HG02642 (cell line): ENCODE results near the gene ERI3.

Source experiments
- ATAC-seq: cut with Tn5 transposase; IDR thresholded peaks from one replicate; pipeline ENCODE4 v1.9.1; 2021; ENCODE audit warnings: mild to moderate bottlenecking; ENCODE audit not compliant: unreplicated experiment, poor library complexity

ERI3 gene

DNA sequence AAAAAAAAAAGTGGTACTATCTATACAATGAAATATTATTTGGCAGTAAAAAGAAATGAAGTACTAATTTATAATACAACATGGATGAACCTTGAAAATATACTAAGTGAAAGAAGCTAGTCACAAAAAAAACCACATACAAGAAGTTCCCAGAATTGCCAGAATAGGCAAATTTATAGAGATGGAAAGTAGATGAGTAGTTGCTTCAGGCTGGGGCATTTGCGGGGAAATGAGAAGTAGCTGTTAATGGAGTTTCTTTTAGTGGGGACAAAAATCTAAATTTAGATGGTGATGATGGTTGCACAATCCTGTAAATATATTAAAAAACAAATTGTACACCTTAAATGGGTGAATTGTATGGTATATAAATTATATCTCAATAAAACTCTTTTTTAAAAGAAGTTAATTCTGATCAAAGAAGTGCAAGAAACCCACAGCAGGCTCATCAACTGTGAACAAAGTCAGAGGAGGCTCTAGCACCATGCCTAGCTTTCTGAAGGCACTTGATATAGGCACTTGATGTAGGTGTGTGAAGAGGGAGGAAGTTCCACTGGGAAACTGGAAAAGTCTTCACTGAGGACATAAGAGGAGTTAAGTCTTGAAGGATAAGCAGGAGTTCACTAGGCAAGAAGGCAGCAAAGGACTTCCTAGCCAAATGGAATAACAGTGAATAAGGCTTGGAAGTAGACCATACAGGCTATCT is 89.2 kb downstream of the ERI3 start:
- ATAC-seq = no peak

DNA sequence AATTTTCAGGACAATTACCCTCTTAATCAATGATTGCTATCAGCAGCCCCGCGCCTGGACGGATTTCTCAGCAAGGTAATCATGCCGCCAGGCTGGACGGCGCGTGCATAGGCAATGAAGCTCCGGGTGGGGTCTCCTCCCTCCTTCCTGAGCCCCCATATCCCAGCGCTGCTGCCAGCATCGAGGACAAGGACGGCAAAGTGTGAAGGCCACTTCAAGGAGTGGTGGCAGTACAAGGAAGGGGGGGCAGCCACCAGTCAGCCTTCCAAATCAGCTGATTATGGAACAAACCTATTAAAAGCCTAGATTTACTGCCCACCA is 90.6 kb downstream of the ERI3 start:
- ATAC-seq = no peak

DNA sequence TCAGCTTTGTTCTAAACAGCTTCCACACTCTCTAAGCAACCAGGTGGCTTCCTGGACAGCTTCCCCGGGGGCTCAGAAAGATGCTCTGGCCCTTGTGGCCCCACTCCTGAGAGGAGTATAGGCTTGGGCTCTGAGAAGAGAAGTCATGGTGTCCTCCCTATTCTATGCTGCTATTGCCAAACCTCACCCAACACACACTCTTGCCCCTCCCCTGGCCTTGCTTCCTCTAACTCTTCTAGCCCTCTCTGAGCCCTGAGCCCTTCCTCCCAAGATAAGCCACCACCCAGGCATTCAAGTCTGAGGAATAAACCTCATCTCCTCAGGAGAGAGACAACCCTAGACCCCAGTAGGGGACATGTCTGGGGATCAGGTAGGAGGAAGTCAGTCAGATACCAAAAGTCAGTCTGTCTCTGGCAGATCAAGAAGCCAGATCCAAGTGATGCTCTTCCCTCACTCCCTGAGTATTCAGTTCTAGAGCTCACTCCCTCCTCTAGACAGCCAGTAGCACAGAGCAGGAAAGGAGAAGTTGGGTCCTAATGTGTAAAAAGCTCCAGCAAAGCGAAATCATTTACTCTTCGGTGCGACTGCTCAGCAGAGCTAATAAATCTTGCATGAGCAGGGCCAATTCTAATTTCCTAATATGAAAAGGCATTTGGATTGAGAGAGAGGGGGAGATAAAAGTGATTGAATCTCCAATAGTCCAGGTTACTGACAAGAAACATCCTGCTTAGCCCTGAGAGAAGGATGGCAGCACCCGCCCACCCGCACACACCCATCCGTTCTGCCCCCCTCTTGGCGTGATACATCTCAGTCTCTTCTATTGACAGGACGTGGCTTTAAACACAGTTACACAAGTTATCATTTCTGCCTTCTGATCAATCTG is 91.2 kb downstream of the ERI3 start:
- no peak for ATAC-seq

DNA sequence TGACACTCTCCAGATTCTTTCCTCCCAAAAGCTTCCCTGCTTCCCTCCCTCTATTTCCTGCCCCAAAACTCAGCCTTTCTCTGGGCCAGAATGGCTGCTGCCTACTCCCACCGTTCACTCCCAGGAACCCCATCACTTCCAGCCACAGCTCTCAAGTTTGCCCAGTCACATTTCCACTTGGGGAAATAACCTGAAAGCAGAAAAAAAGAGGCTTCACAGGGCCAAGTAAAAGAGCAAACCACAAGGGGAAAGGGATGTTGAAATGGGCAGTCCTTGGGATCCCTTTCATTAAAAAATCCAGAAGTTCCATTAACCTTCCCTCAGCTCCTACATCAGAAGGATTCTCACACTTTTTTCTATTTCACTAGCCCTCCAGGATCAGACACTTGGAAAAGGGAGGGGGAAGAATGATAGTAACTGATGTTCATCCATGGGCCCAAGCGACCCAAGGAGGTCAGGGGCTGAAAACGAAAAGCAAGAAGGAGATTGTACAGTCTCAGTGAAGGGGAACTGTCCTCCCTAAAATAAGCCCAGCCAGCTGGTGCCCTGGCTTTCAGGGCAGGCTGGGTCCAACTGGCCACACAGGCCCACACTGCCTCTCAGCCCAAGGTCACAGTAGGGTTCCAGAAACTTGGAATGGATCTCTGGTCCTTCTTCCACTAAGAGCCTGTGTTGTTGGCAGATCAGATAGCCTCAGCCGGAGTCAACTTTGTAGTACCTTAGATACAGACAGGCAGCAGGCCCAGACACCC is 92.1 kb downstream of the ERI3 start:
- no peak for ATAC-seq

DNA sequence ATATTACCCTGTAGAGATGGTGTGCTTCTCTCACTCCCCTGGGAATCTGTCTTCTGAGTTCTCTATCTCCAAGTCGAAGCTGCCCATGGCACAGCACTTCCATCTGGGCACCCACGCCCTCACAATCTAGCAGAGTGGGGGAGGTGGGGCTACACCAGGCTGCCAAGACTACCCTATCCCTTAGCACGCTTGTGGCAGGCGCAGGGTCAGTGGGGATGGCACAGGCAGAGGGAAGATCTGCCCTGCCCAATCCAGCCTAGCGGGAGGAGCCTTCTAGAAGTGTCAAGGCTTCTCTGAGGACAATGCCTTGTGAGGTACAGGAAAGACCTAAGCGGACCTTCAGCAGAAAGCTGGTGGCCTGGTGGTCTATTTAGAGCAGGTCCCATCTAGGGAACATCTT is 92.6 kb downstream of the ERI3 start:
- no peak for ATAC-seq

DNA sequence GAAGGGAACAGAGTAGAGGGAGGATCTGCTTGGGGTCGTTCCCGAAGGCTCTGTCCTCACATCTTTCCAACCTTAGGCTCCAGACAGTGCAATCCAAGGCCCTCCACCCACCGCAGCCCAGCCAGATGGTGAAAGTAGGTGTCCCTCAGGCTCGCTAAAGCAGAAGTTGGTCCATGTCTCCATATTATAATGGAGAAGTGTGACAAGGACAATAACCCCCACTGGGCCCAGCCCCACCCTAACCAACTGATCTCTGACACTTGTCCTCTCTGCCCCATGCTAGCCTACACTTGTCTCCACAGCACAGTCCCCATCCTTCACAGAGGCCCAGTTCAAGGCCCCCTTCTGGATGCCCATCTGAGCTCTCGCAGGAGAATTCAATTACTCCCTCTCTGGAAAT is 93.1 kb downstream of the ERI3 start:
- ATAC-seq = no peak

DNA sequence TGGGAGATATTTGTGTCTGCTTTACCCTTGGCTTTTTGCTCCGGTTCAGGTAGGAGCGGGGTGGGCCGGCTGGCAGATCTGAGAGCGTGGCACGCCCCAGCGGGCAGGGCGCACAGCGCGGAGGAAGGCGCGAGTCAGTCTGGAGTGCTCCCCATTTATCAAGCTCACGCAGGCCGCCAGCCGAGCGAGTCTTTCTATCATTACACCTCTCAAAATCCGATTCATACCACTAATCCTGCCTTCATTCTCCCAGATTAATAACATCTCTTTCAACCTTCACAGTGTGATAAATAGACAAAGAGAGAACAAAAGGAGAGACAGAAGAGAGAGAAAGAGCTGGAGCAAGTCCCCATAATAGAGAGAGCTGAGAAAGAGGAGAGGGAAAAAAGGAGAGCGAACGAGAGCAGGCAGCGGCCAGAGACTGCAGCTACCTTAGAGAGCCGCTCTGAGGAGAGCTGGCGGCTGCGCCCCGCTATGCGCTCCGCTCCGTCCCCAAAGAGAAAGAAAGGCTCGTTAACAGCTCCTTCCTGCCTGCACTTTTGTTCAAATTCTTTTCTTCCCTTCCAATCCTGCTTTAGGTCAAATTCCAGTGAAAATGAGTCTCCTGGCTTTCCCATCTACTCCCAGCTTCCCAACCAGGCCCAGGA is 93.8 kb downstream of the ERI3 start:
- no peak for ATAC-seq

DNA sequence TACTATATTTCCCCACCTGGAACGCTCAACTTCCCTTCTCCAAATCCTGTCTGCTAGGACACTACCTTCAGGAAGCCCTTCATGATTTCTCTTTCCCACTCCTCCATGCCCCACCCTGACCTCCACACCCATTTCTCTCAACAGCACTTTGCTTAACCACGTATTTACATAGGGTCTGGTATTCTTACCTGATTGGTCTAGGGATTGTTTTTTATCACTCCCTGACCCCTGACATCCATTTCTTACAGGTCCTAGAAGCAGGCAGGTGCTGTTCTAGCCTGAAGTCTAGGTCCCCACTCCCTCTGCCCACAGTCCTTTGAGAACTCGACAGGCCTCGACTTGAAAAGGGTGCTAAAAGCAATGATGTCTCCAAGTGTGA is 94.3 kb downstream of the ERI3 start:
- no peak for ATAC-seq

DNA sequence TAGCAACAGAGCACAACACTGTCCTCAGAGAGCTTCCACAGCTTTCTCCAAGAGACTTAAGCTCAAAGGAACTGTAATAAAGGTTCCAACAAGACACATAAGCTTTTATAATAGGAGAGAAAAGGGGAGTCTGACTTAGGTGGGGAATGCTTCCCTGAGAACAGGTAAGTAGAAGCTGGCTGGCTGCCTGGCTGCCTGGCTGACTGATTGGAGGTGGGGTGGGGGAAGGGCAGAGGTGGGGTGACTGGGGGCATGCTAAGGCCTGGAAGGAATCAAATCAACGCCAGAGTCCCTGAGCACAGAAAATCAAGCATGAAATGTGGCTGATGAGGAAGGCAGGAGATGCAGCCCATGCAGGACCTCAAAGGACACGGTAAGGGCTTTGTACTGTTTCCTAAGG is 96.0 kb downstream of the ERI3 start:
- ATAC-seq = no peak

DNA sequence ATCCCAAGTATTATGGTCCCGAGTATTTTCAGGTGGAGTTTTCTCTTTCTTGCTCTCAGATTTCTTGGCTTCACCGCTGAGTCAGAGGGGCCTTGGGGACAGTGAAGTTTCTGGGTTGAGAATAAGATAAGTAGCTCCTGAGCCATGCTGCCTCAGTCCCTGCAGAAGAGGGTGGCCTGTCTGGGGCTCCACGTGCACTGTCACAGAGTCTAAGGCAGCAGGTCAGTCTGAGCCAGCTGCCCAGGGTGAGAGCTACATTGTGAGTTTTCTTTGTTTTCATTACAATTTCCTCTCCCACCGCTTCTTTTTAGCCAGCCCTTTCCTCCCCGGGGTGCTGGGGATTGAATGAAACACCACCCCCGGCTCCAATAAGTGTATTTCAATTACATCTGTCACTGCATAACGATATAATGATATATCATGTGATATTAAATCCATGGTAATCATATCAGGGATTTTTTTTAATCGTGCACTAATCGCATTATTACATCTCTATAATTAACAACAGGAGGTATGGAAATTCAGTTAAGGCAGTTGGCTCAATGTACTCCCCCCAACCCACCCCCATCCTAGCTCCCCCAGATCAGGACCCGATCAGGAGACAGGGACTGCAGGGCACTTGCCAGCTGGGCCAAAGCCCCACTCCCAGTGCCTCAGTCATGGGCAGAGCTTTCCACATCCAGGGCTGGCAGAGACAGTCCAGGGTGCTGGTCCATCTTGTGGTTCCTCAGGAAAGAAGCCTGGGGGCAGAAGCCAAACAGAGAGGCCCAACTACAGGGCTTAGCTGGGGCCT is 98.1 kb downstream of the ERI3 start:
- ATAC-seq = no peak

DNA sequence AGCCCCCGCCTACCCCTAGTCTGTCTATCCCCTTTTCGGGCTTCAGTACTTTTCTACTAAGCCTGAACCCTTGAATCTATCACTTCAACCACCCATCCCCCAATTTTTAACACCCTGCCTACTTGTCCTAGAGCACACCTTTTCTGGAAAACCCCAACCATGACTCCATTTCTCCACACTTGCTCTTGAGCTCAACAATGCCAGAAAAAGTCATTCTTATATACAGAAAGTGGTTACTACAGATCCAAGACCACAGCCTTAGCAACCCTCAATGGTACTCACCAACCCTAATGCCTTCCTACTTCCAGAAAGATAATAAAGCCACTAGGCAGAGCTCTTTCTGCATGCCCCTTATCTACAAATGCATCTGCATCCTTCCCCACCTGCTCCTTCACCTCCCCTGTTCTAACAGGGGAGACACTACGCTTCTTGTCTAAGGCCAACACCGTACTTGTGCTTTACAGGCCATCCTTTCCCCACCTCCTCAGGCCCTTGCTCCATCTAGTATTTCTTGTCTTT is 100.6 kb downstream of the ERI3 start:
- no peak for ATAC-seq

DNA sequence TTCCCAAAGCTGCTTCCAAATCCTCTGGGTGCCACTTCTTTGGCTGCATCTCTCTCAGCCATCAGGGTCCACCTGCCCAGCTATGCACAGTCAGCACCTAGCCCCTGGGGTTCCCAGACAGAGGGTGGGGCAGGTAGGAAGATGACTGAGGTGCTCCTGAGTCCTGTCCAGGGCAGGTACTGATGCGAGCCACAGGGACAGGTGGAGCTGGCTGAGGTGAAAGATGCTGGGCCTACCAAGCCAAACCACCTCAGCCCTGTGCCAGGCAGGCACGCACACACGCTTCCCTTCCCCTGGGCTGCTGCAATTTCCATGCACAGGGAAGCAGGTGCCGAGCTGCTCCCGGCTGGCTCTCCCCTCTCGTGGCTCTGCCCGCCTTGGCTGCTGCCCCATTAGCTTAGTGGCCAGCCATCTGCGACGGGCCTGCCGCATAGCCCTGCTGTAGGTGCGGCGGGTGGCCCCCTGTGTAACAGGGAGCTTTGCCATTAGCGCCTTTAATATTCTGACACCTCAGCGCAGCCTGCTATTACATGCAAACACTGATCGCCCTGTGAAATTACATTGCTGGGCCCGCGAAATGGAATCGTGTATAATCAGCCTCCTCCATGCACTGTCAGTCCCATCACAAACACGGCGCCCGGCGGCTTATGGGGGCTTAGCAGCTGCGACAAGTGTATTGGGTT is 102.9 kb downstream of the ERI3 start:
- no peak for ATAC-seq

DNA sequence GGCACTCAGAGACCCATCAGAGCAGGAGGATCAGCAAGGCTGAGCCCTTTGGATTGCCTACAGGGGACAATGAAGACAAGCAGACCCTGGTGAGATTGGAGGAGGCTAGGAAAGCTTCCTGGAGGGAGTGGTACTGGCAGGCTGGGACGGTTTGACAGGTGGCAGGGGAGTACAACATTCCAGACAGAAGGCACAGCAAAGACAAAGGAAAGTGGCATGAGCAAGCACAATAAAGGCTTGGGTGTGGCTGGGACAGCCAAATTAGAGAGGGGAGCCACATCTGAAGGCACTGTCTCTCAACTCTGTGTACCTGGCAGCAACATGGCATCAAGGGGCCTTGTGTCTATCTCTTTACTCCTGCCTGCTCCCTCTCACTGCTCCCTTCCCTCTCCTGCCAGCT is 103.6 kb downstream of the ERI3 start:
- ATAC-seq = no peak

DNA sequence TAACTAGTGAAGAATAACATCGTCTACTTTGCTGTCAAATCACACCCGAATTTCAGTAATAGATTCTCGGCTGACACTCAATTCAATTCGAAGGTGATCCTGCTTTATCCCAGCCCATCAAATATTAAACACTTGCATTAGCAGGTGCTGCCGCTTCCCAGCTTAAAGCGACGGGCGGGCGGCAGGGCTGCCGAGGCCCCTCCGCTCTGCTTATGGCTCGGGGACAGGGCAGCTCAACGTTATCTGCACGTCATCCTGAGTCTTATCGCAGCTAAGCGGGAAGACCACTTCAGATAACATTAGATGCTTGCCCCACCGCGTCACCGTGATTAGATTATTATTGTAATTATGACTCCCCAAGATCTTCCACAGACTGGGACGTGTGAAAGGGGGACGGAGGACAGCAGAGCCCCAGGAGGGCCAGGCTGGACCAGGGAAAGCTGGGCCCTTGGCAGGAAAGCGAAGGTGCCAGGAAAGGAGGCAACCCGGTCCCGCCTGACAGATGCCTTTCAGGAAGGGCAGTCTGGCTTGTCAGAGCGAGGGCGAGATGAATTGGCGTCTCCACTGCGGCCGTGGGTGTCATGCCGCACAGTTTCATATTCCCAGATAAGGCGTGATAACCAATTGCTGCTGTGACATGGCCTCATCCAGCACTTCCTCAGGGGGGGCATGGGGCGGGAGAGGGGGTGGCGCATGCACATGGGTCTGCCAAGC is 104.8 kb downstream of the ERI3 start:
- ATAC-seq = no peak

DNA sequence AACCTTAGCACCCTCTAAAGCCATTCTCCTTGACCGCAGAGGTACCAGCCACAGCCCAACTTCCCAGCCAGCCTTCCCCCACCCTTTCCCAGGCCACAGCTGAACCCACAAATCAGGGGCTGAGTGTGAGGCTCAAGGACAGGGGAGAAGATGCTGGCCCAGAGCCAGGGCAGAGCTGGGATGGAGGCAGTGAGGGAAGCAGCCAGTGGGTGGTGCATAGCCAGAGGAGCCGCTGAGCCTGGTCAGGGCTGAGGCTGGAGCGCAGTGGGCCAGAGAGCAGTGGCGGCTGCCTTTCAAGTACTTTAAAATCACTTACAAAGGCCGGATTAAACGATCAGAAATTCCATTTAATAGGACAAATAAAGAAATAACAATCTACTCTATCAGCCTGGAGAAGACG is 105.5 kb downstream of the ERI3 start:
- no peak for ATAC-seq

DNA sequence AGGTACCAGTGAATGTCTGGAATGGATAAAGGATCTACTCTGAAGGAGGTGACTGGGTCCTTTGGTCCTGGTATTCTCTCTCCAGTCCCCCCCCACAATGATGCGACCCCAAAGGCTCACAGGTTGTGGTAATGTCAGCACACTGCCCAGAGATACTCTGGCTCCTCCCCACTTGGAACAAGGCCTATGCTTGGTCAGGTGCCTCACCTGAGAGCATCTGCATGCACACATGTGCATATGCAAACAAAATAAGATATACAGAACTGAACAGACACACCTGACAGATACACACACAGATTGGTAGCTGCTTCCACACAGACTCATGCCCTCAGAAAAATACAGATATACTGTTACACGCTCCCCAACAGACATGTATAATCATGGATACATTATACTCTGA is 108.3 kb downstream of the ERI3 start:
- no peak for ATAC-seq

DNA sequence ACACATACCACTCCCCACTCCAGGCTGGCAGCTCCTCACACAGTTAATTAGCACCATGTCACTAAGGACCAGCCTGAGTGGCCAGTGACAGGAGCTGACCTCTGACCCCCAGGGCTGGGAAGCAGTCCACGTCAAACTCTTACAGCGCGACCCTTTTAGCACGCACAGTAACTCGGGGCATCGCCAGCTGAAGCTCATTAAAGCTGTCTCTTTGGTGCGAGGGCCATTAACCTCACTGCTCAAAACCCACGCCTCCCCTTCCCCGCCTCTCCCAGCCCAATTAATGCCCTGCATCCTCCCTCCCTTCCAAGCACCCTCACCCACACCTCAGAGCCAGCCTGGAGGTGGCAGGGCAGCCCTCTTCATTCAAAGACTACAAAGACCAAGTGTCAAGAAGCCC is 110.1 kb downstream of the ERI3 start:
- no peak for ATAC-seq

DNA sequence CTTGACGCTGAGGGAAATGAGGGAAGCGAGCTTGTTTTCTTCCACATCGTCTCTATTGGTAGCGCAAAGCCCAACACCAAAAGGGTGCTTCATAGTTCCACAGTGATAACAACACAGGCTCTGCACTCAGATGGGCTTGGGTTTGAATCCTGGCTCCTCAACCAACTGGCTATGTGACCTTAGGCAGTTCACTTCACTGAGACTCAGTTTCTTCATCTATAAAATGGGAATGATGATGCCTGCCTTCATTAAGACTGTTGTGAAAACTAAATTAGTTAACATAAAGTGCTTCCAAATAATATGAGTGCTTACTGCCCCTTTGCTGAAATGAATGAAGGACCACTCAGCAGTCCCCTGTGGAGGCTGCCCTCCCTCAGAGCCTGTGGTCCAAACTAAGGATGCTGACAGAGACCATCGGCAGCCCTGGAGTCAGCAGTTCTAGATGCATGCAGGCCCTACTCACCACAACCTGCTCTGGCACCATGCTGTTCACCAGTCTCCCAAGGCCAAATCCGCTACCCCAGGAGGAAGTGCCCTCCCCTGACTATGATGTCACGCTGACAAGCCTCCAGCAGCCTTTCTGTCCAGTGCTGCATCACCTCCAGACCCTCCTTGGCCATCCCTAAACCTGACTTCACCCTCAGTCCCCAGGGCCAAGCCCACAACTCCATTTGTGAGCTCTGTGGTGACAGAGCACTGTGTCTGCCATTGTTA is 111.1 kb downstream of the ERI3 start:
- no peak for ATAC-seq
